Body of pancreas (tissue), 4 donors: ENCODE data around the gene PXDC1.

Experiments
- POLR2A ChIP-seq, 3 donors: fragments of 450-650 bp; IDR thresholded peaks; one replicate each; pipeline ENCODE4 v1.6.1; 2016; ENCODE audit warnings: antibody characterized with exemption in 3 of 3, mild to moderate bottlenecking in 2 of 3
- TF ChIP-seq, protein P1 (sequence below), 7 experiments: fragments of 450-650 bp in 4 of 7; fragments of 200-600 bp in 3 of 7; sonication (generic) in 3 of 7; IDR thresholded peaks; one replicate each; pipeline ENCODE4 v1.5.1; 2016 to 2019; ENCODE audit warnings: antibody characterized with exemption in 7 of 7

DNA sequence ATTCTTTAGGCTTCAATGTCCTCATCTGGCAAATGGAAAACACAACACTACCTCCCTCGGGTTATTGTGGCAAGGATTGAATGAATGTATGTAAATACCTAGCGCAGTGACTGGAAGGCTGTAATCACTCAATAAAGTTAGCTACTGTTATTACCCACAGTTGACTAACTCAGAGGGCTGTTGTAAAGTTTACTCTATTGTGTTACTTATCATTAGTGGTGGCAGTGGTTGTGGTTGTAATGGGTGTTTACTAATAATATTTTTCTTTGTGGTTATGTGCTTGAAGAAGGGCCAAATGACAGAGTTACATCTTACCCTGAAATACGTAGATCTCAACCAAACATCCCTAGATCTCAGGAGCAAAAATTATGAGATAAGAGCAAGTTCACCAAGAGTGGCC lies 42.0 kb upstream of the PXDC1 start:
- TF ChIP-seq, protein P1, sequence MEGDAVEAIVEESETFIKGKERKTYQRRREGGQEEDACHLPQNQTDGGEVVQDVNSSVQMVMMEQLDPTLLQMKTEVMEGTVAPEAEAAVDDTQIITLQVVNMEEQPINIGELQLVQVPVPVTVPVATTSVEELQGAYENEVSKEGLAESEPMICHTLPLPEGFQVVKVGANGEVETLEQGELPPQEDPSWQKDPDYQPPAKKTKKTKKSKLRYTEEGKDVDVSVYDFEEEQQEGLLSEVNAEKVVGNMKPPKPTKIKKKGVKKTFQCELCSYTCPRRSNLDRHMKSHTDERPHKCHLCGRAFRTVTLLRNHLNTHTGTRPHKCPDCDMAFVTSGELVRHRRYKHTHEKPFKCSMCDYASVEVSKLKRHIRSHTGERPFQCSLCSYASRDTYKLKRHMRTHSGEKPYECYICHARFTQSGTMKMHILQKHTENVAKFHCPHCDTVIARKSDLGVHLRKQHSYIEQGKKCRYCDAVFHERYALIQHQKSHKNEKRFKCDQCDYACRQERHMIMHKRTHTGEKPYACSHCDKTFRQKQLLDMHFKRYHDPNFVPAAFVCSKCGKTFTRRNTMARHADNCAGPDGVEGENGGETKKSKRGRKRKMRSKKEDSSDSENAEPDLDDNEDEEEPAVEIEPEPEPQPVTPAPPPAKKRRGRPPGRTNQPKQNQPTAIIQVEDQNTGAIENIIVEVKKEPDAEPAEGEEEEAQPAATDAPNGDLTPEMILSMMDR (IDR thresholded peaks at IDR 0.05): no peak
- TF ChIP-seq POLR2A (IDR thresholded peaks at IDR 0.05): no peak
